Urothelium cell line (cell line): ENCODE measurements around the gene MYO1E.

Experiments
- DNase-seq: peaks from one replicate; pipeline ENCODE4 v3.0.0; 2011; ENCODE audit warnings: low spot score, mixed read lengths
- FAIRE-seq: peaks from 2 replicates; lab custom pipeline; 2011; peaks lifted over from hg19 to GRCh38; lab: Jason Lieb, UNC

Gene MYO1E

GRCh38 chr15:59105854-59106253 lies 266.8 kb downstream of the MYO1E start:
- FAIRE-seq, result no peak
- peak; percentile 46 for DNase-seq

GRCh38 chr15:59104912-59105732 lies 267.5 kb downstream of the MYO1E start, which contains the start of gene CCNB2:
CCNB2 (plus strand) TSS chr15:59105146; CDS start chr15:59105269, 123 bp downstream.
- peak; percentile 91 for FAIRE-seq
- DNase-seq, result peak; percentile 98

GRCh38 chr15:59104602-59104911 lies 268.1 kb downstream of the MYO1E start:
- FAIRE-seq (no peak), DNase-seq (no peak)

GRCh38 chr15:59099162-59099685 lies 273.4 kb downstream of the MYO1E start:
- DNase-seq (no peak), FAIRE-seq (no peak)

GRCh38 chr15:59096429-59096828 lies 276.2 kb downstream of the MYO1E start:
- FAIRE-seq (no peak), DNase-seq (no peak)

DNA sequence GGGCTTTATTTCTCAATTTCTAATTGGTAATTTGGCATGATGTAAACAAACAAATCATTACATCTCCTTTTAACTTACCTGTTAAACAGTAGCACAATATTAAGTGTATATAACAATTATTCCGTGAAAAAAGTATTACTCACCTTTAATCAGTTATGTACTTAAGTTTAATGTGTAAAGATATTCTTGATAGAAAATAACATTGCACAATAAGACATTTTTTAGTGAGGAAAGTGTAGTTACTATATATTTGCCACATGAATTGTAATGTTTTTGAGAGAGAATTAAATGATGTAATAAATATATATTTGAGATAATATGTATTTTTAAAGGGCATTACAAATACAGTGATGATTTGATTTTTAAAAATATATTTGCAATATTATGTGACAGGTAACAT lies 278.6 kb downstream of the MYO1E start:
- FAIRE-seq, result no peak
- no peak for DNase-seq

DNA sequence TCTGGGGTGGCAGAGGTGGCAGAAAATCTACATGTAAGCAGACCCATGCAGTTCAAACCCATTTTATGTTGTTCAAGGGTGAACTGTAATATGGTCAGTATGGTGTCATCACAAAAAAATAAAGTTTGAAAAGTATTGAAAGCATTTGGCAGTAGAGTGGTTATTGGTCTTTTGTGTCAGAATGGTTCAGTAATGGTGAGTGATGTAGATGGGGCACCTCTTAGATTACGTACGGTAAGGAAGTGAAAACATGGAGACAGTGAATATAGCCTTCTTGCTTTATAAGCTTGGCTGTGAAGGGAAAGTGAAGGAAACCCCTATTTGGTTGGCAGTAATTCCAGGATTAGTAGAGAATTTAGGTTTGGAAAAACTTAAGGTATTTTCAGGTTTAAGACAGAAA lies 284.9 kb downstream of the MYO1E start:
- DNase-seq (no peak), FAIRE-seq (peak; percentile 82)
